K562 (cell line): ENCODE data around the gene MALAT1. TPM values are rescaled to one million over a fixed set of nuclear protein-coding genes. Genes with fewer than 3 reads are reported as not detected.
A peak's percentile ranks its signal among the peaks of the same experiment; 100 is the strongest.
"Not testable (repeated sequence)": the region's sequence is repeated elsewhere in the genome, so short reads cannot be mapped to it uniquely, and the experiment has no call there.

Experiments used
- ATAC-seq: fragments of 200-7000 bp; cut with Tn5 transposase; 3 replicates; pipeline ENCODE4 v1.9.1; 2020; ENCODE audit warnings: moderate library complexity
- BruUV-seq: library from RNA; stranded (reverse); fragments of 400-500 nt; replicated peaks from 2 replicates; lab custom pipeline; 2021; lab: Mats Ljungman, UMichigan
- CTCF ChIA-PET: fragments of 300-600 bp; formaldehyde crosslinking; extraction: SDS; loops from one replicate; lab custom pipeline; 2021; ENCODE audit warnings: low intra/inter-chr PET ratio; lab: Yijun Ruan, JAX
- POLR2A ChIA-PET: fragments of 300-600, 350-650 bp; sonication (Branson Sonifier 250); formaldehyde crosslinking; extraction: SDS; loops from one replicate; lab custom pipeline; 2021; ENCODE audit warnings: antibody characterized with exemption, inconsistent platforms; lab: Yijun Ruan, JAX
- DNase-seq, 4 experiments: peaks; one replicate each; pipeline versions ENCODE4 v3.0.0 to v3.0.0-alpha.2; 2011 to 2018; ENCODE audit warnings: low spot score in 3 of 4, mixed read lengths in 3 of 4; ENCODE audit errors: extremely low read depth in 1 of 4
- FAIRE-seq: peaks from 2 replicates; lab custom pipeline; 2011; peaks lifted over from hg19 to GRCh38; lab: Jason Lieb, UNC
- H2AFZ ChIP-seq: 2 replicates; pipeline ENCODE4 v1.6.0; 2011; ENCODE audit warnings: low read depth, low read length, control low read depth, inconsistent platforms
- H3K27ac ChIP-seq: fragments of 200-600 bp; 3 replicates; pipeline ENCODE4 v1.8.0; 2011; ENCODE audit warnings: low read depth, mild to moderate bottlenecking, control low read depth, inconsistent platforms, low read length, moderate library complexity, mixed read lengths; ENCODE audit errors: extremely low read depth
- H3K27me3 ChIP-seq, 2 experiments: fragments of 300-600 bp in 1 of 2; 2 replicates in 1 of 2; 3 replicates in 1 of 2; pipeline versions ENCODE4 v1.6.0 to v1.8.0; 2011; ENCODE audit warnings: inconsistent platforms in 2 of 2, low read length in 2 of 2, mild to moderate bottlenecking in 1 of 2, mixed read lengths in 1 of 2, moderate library complexity in 1 of 2; ENCODE audit not compliant: control insufficient read depth in 2 of 2, insufficient read depth in 2 of 2
- H3K36me3 ChIP-seq: fragments of 300-600 bp; 3 replicates; pipeline ENCODE4 v1.8.0; 2011; ENCODE audit warnings: mild to moderate bottlenecking, low read length, inconsistent platforms; ENCODE audit not compliant: control insufficient read depth, insufficient read depth
- H3K4me1 ChIP-seq, 2 experiments: fragments of 200-600 bp in 1 of 2; replicated peaks in 1 of 2; 2 replicates in 1 of 2; 3 replicates in 1 of 2; pipeline versions ENCODE4 v1.5.1 to v1.8.0; 2011; ENCODE audit warnings: inconsistent platforms in 2 of 2, low read length in 2 of 2, mild to moderate bottlenecking in 1 of 2, mixed read lengths in 1 of 2, moderate library complexity in 1 of 2; ENCODE audit not compliant: control insufficient read depth in 2 of 2, insufficient read depth in 2 of 2
- H3K4me2 ChIP-seq: 2 replicates; pipeline ENCODE4 v1.6.1; 2011; ENCODE audit warnings: low read length, control low read depth, inconsistent platforms, mixed read lengths; ENCODE audit not compliant: insufficient read depth
- H3K4me3 ChIP-seq: fragments of 200-600 bp; sonication (generic), shearing (Covaris generic); 2 replicates; pipeline ENCODE4 v1.5.1; 2016; ENCODE audit warnings: control low read depth, inconsistent platforms
- H3K79me2 ChIP-seq: fragments of 200-600 bp; 3 replicates; pipeline ENCODE4 v1.8.0; 2011; ENCODE audit warnings: low read length, inconsistent platforms; ENCODE audit not compliant: control insufficient read depth, insufficient read depth
- H3K9ac ChIP-seq, 2 experiments: 2 replicates each; pipeline versions ENCODE4 v1.6.0 to v1.6.1; 2011; ENCODE audit warnings: low read depth in 2 of 2, low read length in 2 of 2, control low read depth in 1 of 2, inconsistent platforms in 1 of 2, mild to moderate bottlenecking in 1 of 2, mixed read lengths in 1 of 2; ENCODE audit not compliant: insufficient read depth in 1 of 2
- H3K9me1 ChIP-seq: one replicate; pipeline ENCODE4 v1.6.0; 2011; ENCODE audit warnings: inconsistent platforms, mild to moderate bottlenecking, low read length, moderate library complexity; ENCODE audit not compliant: control insufficient read depth, insufficient read depth
- H3K9me3 ChIP-seq: replicated peaks from 2 replicates; pipeline ENCODE4 v1.5.1; 2011; ENCODE audit warnings: low read depth, low read length, inconsistent platforms; ENCODE audit not compliant: control insufficient read depth, insufficient read depth
- H4K20me1 ChIP-seq: replicated peaks from 2 replicates; pipeline ENCODE4 v1.6.1; 2011; ENCODE audit warnings: low read length, inconsistent platforms, mixed read lengths; ENCODE audit not compliant: control insufficient read depth, insufficient read depth
- ZBTB11 ChIP-seq, 3 experiments: fragments of 200-800 bp in 1 of 3; fragments of 250-450 bp in 1 of 3; fragments of 450-650 bp in 1 of 3; sonication (Bioruptor Pico) in 1 of 3; sonication (Bioruptor generic) in 1 of 3; formaldehyde crosslinking in 1 of 3; IDR thresholded peaks; 2 replicates each; pipeline versions ENCODE4 v1.6.1 to v1.8.0; 2016 to 2022; ENCODE audit warnings: mild to moderate bottlenecking in 2 of 3, missing genetic modification characterization in 2 of 3, missing compliant biosample characterization in 1 of 3, moderate library complexity in 1 of 3
- WGBS: fragments of 100-300 bp; shearing (Covaris generic); methylation state at CpG from one replicate; pipeline ENCODE4 v1.1.6; 2016; ENCODE audit warnings: low coverage, mixed read lengths; ENCODE audit not compliant: insufficient coverage; ENCODE audit errors: missing lambda C conversion rate; 5-methylcytosine and 5-hydroxymethylcytosine counted together
- in situ Hi-C: fragments of 300-500 bp; cut with MboI; formaldehyde crosslinking; loops from 4 replicates; pipeline ENCODE4 v1.15.0; 2018; ENCODE audit warnings: inconsistent platforms, mixed read lengths
- intact Hi-C: fragments of 100-400 bp; cut with micrococcal nuclease; formaldehyde crosslinking; loops from 2 replicates; pipeline ENCODE4 v1.14.2; 2022
- polyA plus RNA-seq, 8 experiments: library from polyadenylated mRNA; depleted of rRNA in 4 of 8; stranded (reverse) in 5 of 8; unstranded in 3 of 8; fragments of >200 nt; fragmentation: Nextera tagmentation in 2 of 8; fragmentation: Illumina TruSeq in 1 of 8; extraction: Ambion mirVana in 2 of 8; extraction: Trizol in 1 of 8; gene quantifications; 2 replicates each; pipeline versions ENCODE4 v1.2.1 to v1.2.3, GENCODE V29; 2011 to 2014; ENCODE audit warnings: inconsistent platforms in 1 of 8, missing spikeins in 1 of 8
- total RNA-seq, 7 experiments: library from RNA; depleted of rRNA in 6 of 7; stranded (reverse); fragments of >200 nt in 6 of 7; fragmentation: Illumina TruSeq in 2 of 7; extraction: Trizol in 2 of 7; gene quantifications; 2 replicates each; pipeline versions ENCODE4 v1.2.1 to v1.2.3, GENCODE V29; 2011 to 2021; ENCODE audit warnings: low replicate concordance in 1 of 7

MALAT1 gene
- total and polyA plus RNA-seq, 9 of the 15 experiments (the other 6 are each of a cell fraction or from before 2014, with no cell fraction given) = 363 to 8,715 (median 2,351) TPM

- peak in 1 of 3 experiments; percentile 12; a peak in 1 of 6 replicates for TF ChIP-seq ZBTB11 (CRISPR knock-in tag; IDR thresholded peaks at IDR 0.05)
Observed at GRCh38 chr11:65506772-65507505, 8.1 kb downstream of the MALAT1 start (continued).

GRCh38 chr11:65512311-65512710 is 13.5 kb downstream of the MALAT1 start:
- FAIRE-seq, DNase-seq, H2AFZ ChIP-seq, intact Hi-C loops, H3K9me1 ChIP-seq, H4K20me1 ChIP-seq, CTCF ChIA-PET, H3K9ac ChIP-seq, H3K9me3 ChIP-seq, BruUV-seq, ATAC-seq, H3K36me3 ChIP-seq, H3K4me3 ChIP-seq, H3K4me2 ChIP-seq, H3K27ac ChIP-seq, H3K27me3 ChIP-seq: not testable (repeated sequence)
- Histone ChIP-seq H3K79me2 (peaks cover 14% of the 10 kb centered on the region; the same call in 2 of the 3 replicates), H3K4me1 (peaks cover 5 to 14% of the 10 kb centered on the region in 2 experiments; a peak in 4 of 5 replicates)
- POLR2A ChIA-PET = interaction anchor here (0.6 to 22.8 kb wide), 5 partner anchors 13 to 269 kb away, joined by 3 to 1349 read pairs (median 198); partner anchors contain the start of genes AP5B1, MALAT1 and NEAT1
- WGBS = 72% methylated on average over 3 of the region's 3 CpGs
- in situ Hi-C loops = loop anchor here (5.0 kb wide), 3 partner anchors 95 to 235 kb away; no protein-coding TSS in a partner anchor
